Stimulated activated CD8-positive, alpha-beta memory T cell treated with anti-CD3 and anti-CD28 coated beads, Interleukin-12 subunit alpha, Interleukin-12 subunit beta, amount 100 ng/mL, for 4 hours (primary cell): ENCODE results near the gene DNAJC7.
A peak's percentile ranks its signal among the peaks of the same experiment; 100 is the strongest.
"Not testable (repeated sequence)": the region's sequence is repeated elsewhere in the genome, so short reads cannot be mapped to it uniquely, and the experiment has no call there.

ENCODE experiments used
- DNase-seq: peaks from one replicate; pipeline ENCODE4 v3.0.0-alpha.2; 2020; ENCODE audit warnings: low read depth

The DNAJC7 gene

GRCh38 chr17:42041619-42042018 is 24.4 kb upstream of the DNAJC7 start:
- DNase-seq, result no peak

DNA sequence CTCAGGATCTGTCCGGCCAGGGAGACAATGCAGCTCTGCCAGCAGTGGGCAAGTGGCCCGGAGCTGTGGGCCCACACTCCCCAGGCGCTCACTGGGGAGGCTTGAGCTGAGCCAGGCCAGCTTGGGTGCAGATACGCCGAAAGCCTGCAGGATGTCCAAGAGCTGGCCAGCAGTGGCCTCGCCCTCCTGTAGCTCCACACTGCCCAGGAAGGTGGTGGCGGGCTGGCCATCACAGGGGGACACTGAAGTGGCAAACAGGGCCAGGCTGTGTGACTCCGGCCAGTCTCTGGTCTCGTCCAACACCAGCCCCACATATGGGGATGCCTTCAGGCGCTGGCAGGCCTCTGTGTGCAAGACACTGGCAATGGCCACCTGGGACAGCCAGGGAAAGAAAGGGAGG is 23.6 kb upstream of the DNAJC7 start:
- no peak for DNase-seq

GRCh38 chr17:42039794-42040763 is 22.8 kb upstream of the DNAJC7 start:
- DNase-seq, result no peak

DNA sequence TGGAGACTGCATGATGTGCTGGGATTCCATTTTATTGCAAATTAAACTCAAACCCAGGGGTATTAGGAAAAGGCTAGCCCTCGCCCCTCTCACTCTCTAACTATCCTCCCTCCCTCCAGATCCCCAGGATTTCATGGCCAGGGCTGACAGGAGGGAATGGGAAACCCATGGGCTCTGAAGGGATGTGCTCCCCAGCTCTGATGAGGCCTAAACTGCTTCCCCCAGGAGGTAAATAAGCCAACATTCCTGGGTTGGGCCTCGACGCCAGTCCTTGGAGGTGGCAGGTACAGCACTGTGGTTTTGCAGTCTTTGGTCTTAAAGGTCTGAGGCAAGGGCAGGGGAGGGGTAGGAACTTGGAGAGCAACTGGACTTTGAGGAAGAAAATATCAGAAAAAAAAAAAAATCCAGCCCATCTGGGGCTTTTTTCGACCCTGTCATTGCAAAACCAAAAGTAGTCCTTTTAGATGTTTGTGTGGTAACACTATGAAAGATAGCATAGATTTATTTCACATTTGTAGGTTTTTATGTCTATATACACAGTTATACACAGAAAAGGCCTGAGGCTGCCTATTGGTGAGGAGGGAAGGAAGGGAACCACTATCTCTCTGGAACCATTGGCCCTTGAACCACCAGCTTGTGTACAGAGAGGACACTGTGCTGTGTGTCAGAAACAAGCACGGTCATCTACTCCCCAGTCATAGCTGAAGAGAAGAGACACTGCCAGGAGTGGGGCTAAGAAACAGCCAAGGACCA is 21.2 kb upstream of the DNAJC7 start:
- no peak for DNase-seq

- no peak for DNase-seq
Measured at GRCh38 chr17:42034059-42034458, 16.8 kb upstream of the DNAJC7 start.

DNA sequence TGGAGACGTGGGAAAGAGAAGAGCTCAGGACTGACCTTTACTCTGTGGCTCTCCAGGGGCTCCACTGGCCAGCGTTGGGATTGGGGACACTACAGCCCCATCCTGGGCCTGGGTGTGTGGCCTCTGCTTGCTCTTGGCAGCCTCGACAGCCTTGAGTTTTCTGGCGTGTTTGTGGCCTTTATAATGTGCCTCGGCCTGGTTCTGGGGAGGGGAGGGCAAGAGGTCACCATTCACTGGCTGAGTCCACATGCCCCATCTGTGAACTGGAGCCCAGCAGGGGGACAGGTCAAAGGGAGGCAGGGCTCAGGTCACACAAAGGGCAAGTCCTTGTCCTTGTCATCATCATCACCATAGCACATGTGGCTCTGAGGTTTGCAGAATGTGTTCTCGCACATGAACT is 14.3 kb upstream of the DNAJC7 start:
- DNase-seq, result no peak

DNA sequence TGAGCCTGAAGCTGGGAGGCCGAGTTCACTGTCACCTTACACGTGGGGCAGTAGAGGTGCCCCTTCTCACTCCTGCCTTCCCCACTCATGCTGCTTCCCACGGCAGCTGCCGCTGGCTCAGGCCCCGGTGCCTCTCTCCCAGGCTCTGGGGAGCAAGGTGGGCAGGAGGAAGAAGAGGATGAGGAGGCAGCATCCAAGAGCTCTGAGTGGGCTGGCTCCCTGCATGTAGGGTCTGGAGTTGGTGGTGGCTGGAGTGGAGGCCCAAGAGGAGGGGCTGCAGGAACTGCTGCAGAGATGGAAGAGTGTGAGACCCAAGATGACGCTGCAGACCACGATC is 11.5 kb upstream of the DNAJC7 start:
- DNase-seq, result no peak

GRCh38 chr17:42027961-42028790 is 10.9 kb upstream of the DNAJC7 start:
- DNase-seq, result no peak

- DNase-seq, result no peak
Measured at GRCh38 chr17:42027590-42027889, 10.3 kb upstream of the DNAJC7 start.

DNA sequence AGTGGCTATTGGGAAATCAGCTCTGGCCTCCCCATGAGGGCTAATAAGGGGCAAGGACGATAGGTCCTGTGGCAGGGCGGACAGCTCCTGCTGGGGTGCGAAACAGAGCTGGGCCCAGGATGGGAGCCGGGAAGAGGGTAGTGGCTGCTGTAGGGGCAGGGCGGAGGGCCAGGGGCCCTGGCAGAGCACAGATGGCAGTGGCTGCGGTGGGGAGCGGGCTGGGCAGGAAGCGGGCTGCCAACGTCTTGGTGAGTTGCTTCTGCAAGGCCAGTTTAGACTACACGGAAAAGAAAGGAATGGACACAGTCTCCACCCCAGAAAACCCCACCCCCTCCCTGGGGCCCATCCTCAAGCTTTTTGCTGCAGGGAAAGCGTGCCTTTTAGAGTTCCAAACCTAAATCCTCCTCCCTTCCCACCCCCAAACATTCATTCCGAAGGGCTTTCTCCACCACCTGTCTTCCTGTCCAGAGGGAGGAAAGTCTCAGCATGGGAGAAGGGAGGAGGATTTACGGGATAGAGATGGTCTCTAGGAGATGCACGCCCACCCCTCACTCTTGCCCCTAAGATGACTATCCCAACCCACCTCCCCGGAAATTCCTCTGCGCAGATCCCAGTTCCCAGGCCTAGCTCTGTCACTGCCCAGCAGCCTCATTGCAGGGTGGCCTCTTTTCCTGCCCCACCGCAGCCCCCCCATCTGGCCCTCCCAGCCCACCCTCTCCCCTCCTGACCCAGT is 9.8 kb upstream of the DNAJC7 start:
- no peak for DNase-seq

DNA sequence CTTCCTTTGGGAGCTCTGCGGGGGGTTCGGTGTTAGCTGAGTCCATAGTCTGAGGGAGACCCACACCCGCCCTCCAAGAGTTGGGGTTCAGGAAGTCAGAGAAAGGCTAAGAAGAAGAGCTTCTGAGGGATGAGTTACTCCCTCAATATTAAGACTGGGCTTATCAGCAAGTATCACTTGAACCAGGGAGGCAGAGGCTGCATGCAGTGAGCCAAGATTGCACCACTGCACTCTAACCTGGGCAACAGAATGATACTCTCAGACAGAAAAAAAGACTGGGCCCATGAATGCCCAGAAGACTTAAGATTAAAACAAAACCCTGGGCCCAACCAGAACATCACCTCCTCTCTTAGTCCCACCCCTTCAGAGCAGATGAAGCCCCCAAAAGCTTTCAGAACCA is 8.7 kb upstream of the DNAJC7 start:
- DNase-seq, result no peak

DNA sequence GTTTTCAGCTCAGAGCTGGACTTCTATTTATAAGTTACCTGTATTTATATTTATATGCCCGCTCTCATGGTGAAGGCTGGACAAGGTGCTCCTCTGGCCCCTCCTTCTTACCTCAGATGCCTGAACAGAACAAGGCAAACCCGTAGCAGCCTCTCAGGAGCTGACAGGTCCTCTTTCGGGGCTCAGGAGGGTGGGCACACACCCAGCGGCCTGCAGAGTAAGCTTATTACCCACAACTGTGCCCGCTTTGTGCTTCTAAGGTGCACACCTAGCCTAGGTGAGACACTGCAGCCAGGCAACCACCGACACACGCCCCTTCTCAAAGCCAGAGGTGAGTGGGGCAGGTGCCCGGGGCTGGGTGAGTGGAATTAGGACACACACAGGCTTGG is 7.9 kb upstream of the DNAJC7 start:
- DNase-seq, result no peak

DNA sequence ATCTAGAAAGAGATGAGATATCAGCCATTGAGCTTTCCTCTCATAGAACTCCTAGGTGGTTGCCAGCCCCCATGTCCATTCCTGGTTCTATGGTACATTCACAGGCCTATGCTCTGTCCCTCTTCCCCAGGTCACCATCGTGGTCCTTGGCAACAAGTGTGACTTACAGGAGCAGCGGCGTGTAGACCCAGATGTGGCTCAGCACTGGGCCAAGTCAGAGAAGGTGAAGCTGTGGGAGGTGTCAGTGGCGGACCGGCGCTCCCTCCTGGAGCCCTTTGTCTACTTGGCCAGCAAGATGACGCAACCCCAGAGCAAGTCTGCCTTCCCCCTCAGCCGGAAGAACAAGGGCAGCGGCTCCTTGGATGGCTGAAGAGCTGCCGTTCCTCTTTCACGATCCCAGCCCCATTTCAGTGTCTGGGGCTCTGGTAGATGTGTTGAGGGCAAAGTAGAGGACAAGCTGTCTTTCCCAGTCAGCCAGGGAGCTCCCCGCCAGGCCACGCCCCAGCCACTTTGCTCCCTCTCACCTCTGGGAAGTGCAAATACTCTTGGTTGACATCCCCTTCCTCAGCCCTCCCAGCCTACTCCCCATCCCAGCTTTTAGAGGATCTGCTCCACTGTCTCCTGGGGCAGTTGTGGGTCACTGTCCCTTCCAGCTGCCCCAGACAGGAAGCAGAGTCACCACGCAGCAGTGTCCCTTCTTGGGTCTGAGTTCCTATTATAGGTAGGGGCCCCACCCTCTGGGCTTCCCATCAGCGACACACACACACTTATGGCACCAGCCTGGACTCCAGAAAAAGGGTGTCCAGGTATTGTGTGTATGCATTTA is 6.5 kb upstream of the DNAJC7 start:
- no peak for DNase-seq

GRCh38 chr17:42020845-42021244 is 3.6 kb upstream of the DNAJC7 start:
- DNase-seq, result not testable (repeated sequence)

- peak; percentile 86 for DNase-seq
Measured at GRCh38 chr17:42019509-42020404, 2.5 kb upstream of the DNAJC7 start, which contains the start of gene NKIRAS2. Gene NKIRAS2 (plus strand): TSS chr17:42020090. CDS start chr17:42021578, 1,488 bp downstream.

DNA sequence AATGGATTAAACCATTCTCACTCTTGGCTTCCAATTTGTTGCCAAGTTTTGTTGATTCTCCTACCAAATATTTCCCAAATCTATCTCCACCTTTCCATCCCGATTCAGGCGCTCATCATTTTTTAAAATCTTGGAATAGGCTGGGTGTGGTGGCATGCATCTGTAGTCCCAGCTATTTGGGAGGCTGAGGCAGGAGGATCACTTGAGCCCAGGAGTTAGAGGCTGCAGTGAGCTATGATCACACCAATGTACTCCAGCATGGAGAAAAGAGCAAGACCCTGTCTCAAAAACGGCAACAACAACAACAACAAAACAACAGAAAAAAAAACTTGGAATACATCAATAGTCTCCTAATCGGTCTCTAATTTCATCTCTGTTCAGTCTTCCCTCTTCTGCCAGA is 1.7 kb upstream of the DNAJC7 start:
- no peak for DNase-seq

- DNase-seq, result no peak
Measured at GRCh38 chr17:42018339-42018738, 1.1 kb upstream of the DNAJC7 start.

DNA sequence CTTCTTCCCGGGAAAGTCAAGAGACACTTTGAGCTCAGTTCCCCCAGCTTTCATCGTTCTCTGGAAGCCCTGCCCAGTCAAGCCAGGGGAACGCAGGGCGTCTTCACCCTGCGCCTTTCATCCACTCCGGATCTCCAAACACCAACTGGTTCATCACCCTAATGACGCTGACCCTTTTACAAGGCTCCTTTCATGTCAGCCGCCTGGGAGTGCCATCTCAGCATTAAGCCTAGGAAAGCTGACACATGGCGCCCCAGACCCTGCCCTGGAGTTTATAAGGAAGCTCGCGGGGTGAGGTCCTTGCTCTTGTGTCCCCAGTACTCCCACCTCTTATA is 594 bp upstream of the DNAJC7 start:
- DNase-seq, result no peak

DNA sequence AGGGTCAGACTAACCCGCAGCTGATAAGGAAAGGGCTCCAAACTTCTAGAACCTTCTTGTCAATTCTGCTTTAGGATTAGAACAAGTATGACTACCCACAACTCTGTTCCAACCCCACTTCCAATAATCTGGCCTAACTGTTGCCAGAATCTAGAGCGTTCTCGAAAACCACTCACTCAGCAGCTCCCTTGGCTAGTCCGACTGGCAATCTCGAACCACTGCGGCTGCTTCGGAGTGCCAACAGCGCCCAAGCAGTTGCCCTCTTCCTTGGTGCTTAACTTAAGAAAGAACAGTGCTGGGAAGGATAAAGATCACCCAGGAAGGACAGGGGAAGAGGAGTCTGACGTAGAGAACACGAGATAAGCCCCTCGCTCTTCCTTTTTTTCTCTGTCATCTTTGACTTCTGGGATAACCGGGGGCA is 818 bp downstream of the DNAJC7 start:
- DNase-seq, result no peak

- not testable (repeated sequence) for DNase-seq
Measured at GRCh38 chr17:42013740-42014139, 3.5 kb downstream of the DNAJC7 start.
